Ascending aorta (tissue), 2 donors: ENCODE measurements around the gene ARMC12. TPM values are rescaled to one million over a fixed set of nuclear protein-coding genes. Genes with fewer than 3 reads are reported as not detected.

Experiments used
- DNase-seq, 2 donors: peaks; one replicate each; pipeline ENCODE4 v3.0.0-alpha.2; 2019; ENCODE audit warnings: low spot score in 2 of 2
- H3K27ac ChIP-seq, 2 donors: fragments of 200-600 bp; sonication (generic); one replicate each; pipeline ENCODE4 v1.5.1; 2016 to 2017; ENCODE audit warnings: mild to moderate bottlenecking in 1 of 2
- H3K27me3 ChIP-seq: fragments of 200-600 bp; sonication (generic); one replicate; pipeline ENCODE4 v1.5.1; 2017
- H3K36me3 ChIP-seq, 2 donors: fragments of 200-600 bp; sonication (generic); one replicate each; pipeline ENCODE4 v1.5.1; 2016
- H3K4me1 ChIP-seq, 2 donors: fragments of 200-600 bp; sonication (generic); one replicate each; pipeline ENCODE4 v1.5.1; 2016 to 2017; ENCODE audit warnings: mild to moderate bottlenecking in 1 of 2
- H3K4me3 ChIP-seq, 2 donors: fragments of 200-600 bp; sonication (generic); one replicate each; pipeline ENCODE4 v1.5.1; 2016 to 2017; ENCODE audit warnings: mild to moderate bottlenecking in 1 of 2
- H3K9me3 ChIP-seq, 2 donors: fragments of 200-600 bp; sonication (generic); one replicate each; pipeline ENCODE4 v1.5.1; 2016
- intact Hi-C: fragments of 100-400 bp; cut with DNase I; formaldehyde crosslinking; loops from one replicate; pipeline ENCODE4 v1.15.1; 2023
- total RNA-seq: library from RNA; depleted of rRNA; stranded (reverse); fragments of >200 nt; gene quantifications from one replicate; pipeline ENCODE4 v1.1.0, GENCODE V29; 2016
- TF ChIP-seq, protein P1 (sequence below), 3 experiments: fragments of 200-600 bp in 2 of 3; fragments of 450-650 bp in 1 of 3; sonication (generic) in 2 of 3; IDR thresholded peaks; one replicate each; pipeline ENCODE4 v1.5.1; 2016 to 2019; ENCODE audit warnings: antibody characterized with exemption in 3 of 3, mild to moderate bottlenecking in 1 of 3, moderate library complexity in 1 of 3

The ARMC12 gene
- total RNA-seq, 1 donor from 2014 or later, result not detected

GRCh38 chr6:35725081-35725708 is 11.6 kb upstream of the ARMC12 start:
- intact Hi-C loops, result loop anchor here (10.0 kb wide), 1 partner anchor 1480 kb away; the partner anchor contains the start of gene SMIM29
- Histone ChIP-seq H3K9me3 (no peaks in the 10 kb centered on the region), H3K4me3 (no peak overlapping the region), H3K4me1 (peaks cover 52 to 58% of the 10 kb centered on the region in 2 donors), H3K27ac (peak overlapping the region; percentile 100), H3K27me3 (no peaks in the 10 kb centered on the region), H3K36me3 (no peaks in the 10 kb centered on the region)
- DNase-seq, result no peak
- TF ChIP-seq, protein P1, sequence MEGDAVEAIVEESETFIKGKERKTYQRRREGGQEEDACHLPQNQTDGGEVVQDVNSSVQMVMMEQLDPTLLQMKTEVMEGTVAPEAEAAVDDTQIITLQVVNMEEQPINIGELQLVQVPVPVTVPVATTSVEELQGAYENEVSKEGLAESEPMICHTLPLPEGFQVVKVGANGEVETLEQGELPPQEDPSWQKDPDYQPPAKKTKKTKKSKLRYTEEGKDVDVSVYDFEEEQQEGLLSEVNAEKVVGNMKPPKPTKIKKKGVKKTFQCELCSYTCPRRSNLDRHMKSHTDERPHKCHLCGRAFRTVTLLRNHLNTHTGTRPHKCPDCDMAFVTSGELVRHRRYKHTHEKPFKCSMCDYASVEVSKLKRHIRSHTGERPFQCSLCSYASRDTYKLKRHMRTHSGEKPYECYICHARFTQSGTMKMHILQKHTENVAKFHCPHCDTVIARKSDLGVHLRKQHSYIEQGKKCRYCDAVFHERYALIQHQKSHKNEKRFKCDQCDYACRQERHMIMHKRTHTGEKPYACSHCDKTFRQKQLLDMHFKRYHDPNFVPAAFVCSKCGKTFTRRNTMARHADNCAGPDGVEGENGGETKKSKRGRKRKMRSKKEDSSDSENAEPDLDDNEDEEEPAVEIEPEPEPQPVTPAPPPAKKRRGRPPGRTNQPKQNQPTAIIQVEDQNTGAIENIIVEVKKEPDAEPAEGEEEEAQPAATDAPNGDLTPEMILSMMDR (IDR thresholded peaks at IDR 0.05), result no peak

GRCh38 chr6:35725721-35726438 is 11.0 kb upstream of the ARMC12 start:
- no peaks in the 10 kb centered on the region for H3K9me3 ChIP-seq
- H3K27ac ChIP-seq, result peak overlapping the region; percentile 100
- peak overlapping the region in 1 of 2 donors; percentile 17 for H3K4me3 ChIP-seq
- intact Hi-C loops, result loop anchor here (10.0 kb wide), 1 partner anchor 1481 kb away; the partner anchor contains the start of gene SMIM29
- peak; percentile 67 to 91 for DNase-seq
- peaks cover 58 to 63% of the 10 kb centered on the region in 2 donors for H3K4me1 ChIP-seq
- no peaks in the 10 kb centered on the region for H3K36me3 ChIP-seq
- TF ChIP-seq, protein P1 (IDR thresholded peaks at IDR 0.05), result no peak
- no peaks in the 10 kb centered on the region for H3K27me3 ChIP-seq

DNA sequence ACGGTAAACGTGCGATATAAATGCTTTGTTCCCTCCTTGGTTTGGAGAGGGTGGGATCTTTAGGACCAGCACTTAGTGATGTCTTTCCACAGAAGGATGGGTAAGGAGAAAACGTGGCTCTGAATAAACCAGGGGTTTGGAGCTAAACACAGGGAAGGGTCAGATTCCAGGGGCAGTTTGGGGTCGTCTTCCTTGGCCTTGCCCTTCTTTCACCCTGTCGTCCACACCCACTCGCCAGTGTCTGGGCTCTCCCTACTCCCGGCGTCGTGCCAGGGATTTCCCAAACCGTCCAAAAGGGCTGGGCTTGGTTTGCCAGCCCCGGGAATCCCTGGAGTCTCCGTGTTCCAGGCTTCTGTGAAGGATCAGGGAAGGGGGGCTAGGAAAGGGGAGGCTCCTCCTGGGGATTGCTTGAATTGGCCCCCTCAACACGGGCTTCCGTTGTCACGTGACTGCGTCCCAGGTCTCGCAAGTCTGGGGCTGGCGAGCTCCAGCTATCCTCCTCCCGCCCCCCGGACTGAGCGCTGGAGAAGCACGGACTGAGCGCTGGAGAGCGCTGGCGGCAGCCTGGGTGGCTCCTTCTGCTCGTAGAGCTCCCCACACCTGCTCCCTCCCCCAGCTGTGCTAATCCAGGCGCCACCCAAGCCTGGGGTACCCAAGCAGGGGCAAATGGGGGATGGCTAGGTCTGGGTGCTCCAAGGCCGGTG is 9.4 kb upstream of the ARMC12 start:
- intact Hi-C loops, result loop anchor here (1.0 to 10.0 kb wide), 2 partner anchors 125 to 1483 kb away; partner anchors contain the start of gene SMIM29
- peak overlapping the region; percentile 100 for H3K27ac ChIP-seq

DNA sequence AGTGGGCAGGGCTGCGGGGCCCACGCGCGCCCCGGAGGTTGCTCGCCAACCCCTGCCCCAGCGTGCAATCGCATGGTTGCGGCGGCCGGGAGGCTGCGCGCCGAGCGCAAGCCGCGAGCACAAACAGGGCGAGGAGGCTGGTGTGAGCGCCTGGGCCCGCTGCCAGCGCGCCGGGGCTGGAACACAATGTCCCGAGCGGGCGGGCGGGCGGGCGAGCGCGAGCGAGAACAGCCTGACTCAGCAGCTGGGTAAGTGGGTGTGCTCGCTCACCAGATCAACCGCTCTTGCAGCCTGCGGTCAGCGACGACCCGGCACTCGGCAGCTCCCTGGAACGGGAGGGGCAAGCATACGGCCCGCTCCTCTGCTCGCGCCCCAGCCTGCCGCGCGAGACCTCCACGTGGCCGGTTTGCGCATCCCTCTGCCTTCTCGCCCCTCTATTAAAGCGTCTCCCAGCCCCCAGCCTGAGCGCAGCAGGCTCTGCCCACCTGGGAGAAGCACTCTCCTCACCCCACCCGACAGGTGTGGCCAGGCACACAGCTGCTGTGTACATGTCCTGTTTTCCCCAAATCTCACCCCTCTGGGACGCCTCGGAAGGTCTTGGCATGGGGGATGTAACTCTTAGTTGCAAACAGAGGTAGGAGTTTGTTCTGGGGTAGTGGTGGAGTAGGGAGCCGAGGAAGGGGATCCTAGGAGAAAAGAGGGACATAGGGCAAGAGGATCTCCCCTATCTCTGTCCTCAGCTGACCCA is 8.7 kb upstream of the ARMC12 start:
- Histone ChIP-seq H3K27me3 (no peaks in the 10 kb centered on the region), H3K36me3 (no peaks in the 10 kb centered on the region), H3K27ac (peak overlapping the region; percentile 100), H3K9me3 (no peaks in the 10 kb centered on the region), H3K4me1 (peaks cover 70 to 76% of the 10 kb centered on the region in 2 donors), H3K4me3 (peak overlapping the region; percentile 68 to 72)
- TF ChIP-seq, protein P1 (IDR thresholded peaks at IDR 0.05), result peak in 1 of 3 experiments; percentile 9
- peak; percentile 85 to 97 for DNase-seq
- intact Hi-C loops, result loop anchor here (1.0 to 10.0 kb wide), 2 partner anchors 126 to 1483 kb away; partner anchors contain the start of gene SMIM29

More for the DNA sequence above, 9.4 kb upstream of the ARMC12 start:
- peak; percentile 66 to 95 for DNase-seq
- H3K4me1 ChIP-seq, result peaks cover 64 to 69% of the 10 kb centered on the region in 2 donors
- no peaks in the 10 kb centered on the region for H3K9me3 ChIP-seq
- peak overlapping the region; percentile 68 to 72 for H3K4me3 ChIP-seq
- H3K36me3 ChIP-seq, result no peaks in the 10 kb centered on the region
- TF ChIP-seq, protein P1 (IDR thresholded peaks at IDR 0.05), result no peak
- no peaks in the 10 kb centered on the region for H3K27me3 ChIP-seq
